Smooth muscle cell of the brain vasculature (primary cell): ENCODE results near the gene AMMECR1.
"Not testable (repeated sequence)": the region's sequence is repeated elsewhere in the genome, so short reads cannot be mapped to it uniquely, and the experiment has no call there.

Experiments
- DNase-seq: peaks from one replicate; pipeline ENCODE4 v3.0.0-alpha.2; 2012; ENCODE audit warnings: low read depth, low spot score

The AMMECR1 gene

DNA sequence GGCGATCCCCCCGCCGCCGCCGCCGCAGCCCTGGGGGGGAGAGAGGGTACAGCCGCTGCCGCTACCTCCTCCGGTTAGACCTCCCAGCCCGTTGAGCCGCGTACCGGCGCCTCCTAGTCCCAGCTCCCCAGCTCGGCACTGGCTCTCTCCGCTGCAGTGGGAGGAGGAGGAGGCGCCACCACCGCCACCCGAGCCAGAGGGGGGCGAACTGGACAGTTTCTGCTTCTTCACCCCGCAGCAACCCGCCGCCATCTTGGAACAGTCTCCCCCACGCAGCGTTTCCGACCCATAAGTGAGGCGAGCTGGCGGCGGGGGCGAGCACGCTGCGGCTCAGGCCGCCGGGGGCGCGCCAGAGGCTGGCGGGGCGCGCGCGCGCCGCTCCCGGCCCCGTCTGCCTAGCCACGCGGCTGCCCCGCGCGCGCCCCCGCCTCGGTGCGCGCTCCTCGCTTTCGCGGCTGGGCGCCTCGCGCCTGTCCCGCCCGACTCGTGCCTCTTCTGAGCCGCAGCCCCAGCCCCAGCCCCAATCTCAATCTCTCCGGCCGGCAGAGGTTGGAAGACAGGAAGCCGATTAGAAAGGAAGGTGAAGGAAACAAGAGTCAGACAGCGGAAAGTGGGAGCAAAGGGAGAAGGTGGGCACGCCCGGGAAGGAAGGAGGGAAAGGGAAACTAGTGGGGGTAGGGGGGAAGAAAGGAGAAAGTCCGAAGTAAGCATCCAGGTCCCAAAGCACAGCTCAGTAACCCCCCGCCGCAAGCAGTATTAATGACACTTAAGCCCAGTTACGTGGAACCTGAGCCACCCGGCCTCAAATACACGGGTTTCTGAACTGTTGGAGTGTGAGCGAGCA lies at the start of gene AMMECR1:
Gene AMMECR1, minus strand, starts transcription at position 266 of the 844 bp plus-strand sequence. Its CDS starts 14 bp downstream, at position 252.
- peak; percentile 32 for DNase-seq

- DNase-seq: no peak
Observed at GRCh38 chrX:110363244-110363643, 45.4 kb upstream of the AMMECR1 start.

GRCh38 chrX:110359273-110359672 lies 41.4 kb upstream of the AMMECR1 start:
- no peak for DNase-seq

GRCh38 chrX:110358548-110358947 lies 40.7 kb upstream of the AMMECR1 start, which contains the start of gene RTL9:
TSS of gene RTL9 (plus strand) at chrX:110358848. CDS start at chrX:110450618, 91,770 bp downstream.
- DNase-seq: no peak

DNA sequence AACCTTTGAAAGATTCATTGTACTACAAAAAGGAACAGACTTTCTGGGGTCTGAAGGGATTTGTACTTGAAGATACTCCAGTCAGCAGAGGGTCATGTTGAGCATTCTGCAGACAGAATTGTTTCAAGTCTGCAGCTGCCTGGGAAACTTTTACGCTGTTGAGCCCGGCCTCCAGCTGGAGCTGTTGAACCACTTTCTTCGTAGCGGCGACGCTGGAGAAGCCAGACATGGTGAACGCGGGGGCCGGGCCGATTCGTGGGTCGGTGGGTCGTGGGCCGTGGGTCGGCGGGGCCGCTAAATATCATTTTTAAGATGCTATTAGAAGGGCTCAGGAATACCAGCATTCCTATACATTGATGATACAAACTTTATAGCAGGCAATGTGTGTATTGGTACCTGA lies 28.8 kb upstream of the AMMECR1 start:
- DNase-seq: no peak

- no peak for DNase-seq
Observed at GRCh38 chrX:110341189-110342035, 23.5 kb upstream of the AMMECR1 start.

DNA sequence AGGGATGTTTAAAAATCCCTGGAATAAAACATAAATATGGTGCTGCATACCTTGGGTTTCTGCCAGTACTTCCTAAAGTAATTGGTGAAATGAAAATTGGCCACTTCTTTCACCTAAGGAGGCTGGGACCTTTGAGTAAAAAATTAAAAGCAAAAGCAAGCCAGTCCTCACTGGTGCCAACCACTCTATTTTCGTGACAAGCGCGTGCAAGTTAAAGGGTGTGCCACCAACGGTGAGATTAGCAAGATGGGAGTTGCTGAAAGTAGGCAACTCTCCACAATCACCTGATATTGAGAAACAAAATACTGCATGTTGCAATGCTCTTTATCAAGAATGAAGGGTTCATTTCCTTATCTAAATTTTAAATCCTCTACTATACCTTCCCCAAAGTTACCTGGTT lies 21.1 kb upstream of the AMMECR1 start:
- DNase-seq: no peak

DNA sequence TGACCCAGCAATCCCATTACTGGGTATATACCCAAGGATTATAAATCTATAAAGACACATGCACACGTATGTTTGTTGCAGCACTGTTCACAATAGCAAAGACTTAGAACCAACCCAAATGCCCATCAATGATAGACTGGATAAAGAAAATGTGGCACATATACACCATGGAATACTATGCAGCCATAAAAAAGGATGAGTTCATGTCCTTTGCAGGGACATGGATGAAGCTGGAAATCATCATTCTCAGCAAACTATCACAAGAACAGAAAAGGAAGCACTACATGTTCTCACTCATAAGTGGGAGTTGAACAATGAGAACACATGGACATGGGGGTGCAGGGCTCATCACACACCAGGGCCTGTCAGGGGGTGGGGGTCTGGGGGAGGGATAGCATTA lies 15.6 kb upstream of the AMMECR1 start:
- DNase-seq: not testable (repeated sequence)

DNA sequence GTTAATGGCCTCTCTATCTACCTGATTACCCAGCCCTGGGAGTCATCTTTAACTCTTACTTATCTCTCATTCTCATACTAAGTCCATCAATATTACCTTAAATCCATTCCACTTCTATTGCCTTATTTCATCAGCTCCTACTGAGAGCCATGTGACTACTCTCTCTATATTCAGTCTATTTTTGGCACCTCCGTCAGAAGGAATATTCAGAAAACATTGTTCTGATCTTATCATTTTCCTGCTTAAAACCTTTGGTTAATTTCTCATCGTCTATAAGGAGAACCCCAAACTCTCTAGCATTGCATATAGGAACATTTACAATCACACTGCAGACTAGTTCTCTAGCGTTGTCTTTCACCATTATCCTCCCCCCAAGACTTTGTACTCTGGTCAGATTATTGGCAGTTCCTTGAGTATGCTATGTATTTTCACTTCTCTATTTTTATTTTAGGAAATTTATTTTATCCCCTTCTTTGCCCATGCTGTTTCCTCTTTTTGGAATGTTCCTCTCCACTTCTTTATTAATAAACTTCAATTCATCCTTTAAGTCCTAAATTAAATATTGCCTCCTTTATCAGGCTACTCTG lies 13.7 kb upstream of the AMMECR1 start:
- DNase-seq: no peak

DNA sequence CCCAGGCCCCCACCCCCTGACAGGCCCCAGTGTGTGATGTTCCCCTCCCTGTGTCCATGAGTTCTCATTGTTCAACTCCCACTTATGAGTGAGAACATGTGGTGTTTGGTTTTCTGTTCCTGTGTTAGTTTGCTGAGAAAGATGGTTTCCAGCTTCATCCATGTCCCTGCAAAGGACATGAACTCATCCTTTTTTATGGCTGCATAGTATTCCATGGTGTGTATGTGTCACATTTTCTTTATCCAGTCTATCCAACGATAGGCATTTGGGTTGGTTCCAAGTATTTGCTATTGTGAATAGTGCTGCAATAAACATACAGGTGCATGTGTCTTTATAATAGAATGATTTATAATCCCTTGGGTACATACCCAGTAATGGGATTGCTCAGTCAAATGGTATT lies 10.7 kb upstream of the AMMECR1 start:
- DNase-seq: not testable (repeated sequence)

DNA sequence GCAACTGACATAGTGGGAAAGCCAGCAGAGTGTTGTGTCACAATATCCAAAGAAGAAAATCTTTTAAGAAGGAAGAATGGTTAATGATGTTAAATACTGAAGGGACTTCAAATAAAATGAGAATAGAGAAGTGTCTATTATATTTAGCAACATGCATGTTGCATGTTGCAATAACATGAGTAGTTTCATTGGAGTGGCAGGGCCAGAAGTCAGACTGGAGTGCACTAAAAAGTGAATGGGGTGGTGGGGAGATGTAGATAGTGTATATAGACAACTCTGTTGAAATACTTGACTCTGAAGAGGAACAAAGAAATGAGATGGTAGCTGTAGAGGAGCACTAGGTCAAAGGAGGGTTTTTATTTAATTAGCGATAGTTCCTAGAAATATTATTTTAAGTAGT lies 9.5 kb upstream of the AMMECR1 start:
- no peak for DNase-seq

- no peak for DNase-seq
Observed at GRCh38 chrX:110326712-110327111, 8.8 kb upstream of the AMMECR1 start.

GRCh38 chrX:110322603-110323002 lies 4.7 kb upstream of the AMMECR1 start:
- no peak for DNase-seq

- DNase-seq: no peak
Observed at GRCh38 chrX:110321670-110322069, 3.8 kb upstream of the AMMECR1 start.

- DNase-seq: no peak
Observed at GRCh38 chrX:110321081-110321480, 3.2 kb upstream of the AMMECR1 start.

- DNase-seq: no peak
Observed at GRCh38 chrX:110320381-110320987, 2.6 kb upstream of the AMMECR1 start.

DNA sequence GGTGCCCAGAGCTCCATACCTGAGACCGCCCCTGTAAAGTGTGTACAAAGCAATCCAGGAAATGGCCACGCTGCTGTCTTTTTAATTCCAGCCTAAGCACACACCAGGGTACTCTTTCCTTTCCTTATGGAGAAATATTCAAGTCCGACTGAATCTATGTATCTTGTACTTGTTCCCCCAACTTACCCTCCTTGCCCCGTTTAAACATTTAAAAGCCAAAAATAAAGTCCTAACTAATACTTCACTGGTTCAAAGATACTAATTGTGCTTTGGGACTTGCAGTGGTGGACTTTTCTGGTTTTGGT lies 731 bp upstream of the AMMECR1 start:
- no peak for DNase-seq

GRCh38 chrX:110317061-110317819 lies 645 bp downstream of the AMMECR1 start:
- no peak for DNase-seq

DNA sequence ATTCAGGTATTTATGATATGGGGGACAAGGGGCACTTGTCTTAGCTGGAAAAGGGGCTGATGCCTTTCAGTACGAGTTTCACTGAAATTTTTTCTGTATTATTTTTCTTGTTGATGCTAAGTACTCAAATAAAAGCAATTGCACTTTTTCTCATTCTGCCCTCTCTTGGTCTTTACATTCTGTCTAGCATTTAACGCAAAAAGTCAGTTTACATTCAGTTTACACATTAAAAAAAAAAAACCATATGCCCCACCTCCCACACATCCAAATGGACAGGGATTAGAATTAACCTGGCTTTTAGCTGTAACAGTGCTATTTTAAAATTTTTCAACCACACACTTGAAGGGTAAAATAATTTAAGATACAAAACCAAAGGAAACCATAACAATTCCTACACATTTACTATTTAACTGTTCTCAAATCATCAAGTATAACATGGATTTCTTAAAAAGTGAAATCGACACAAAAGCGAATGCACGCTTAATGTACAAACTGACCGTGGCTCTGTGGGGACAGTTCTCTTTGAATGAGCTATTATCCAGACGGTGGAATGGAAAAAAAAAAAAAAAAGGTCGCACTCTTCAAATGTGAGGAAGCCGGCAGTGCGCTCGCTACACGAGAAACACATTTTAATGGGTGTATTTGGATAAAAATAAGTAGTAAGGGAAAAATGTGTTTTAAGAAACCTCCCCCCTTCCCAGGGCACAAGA lies 1.4 kb downstream of the AMMECR1 start:
- no peak for DNase-seq

- DNase-seq: no peak
Observed at GRCh38 chrX:110315551-110315950, 2.3 kb downstream of the AMMECR1 start.
